Stimulated activated CD4-positive, alpha-beta T cell treated with anti-CD3 and anti-CD28 coated beads, Interleukin-2, amount 100 ng/mL, for 4 hours (primary cell): ENCODE results near the gene SHOX.
"Not testable (repeated sequence)": the region's sequence is repeated elsewhere in the genome, so short reads cannot be mapped to it uniquely, and the experiment has no call there.

Experiments used
- DNase-seq: peaks from one replicate; pipeline ENCODE4 v3.0.0-alpha.2; 2020; ENCODE audit warnings: low read depth

SHOX gene

GRCh38 chrX:630612-631496 lies at the start of gene SHOX:
TSS of gene SHOX (plus strand) at chrX:630791. CDS start at chrX:630898, 107 bp downstream.
- DNase-seq, result no peak

- no peak for DNase-seq
Measured at GRCh38 chrX:581066-581465, 49.5 kb upstream of the SHOX start.

- no peak for DNase-seq
Measured at GRCh38 chrX:581720-582298, 48.8 kb upstream of the SHOX start.

- no peak for DNase-seq
Measured at GRCh38 chrX:584572-584971, 46.0 kb upstream of the SHOX start.

- no peak for DNase-seq
Measured at GRCh38 chrX:585115-585808, 45.3 kb upstream of the SHOX start.

- DNase-seq, result no peak
Measured at GRCh38 chrX:586351-586750, 44.2 kb upstream of the SHOX start.

- not testable (repeated sequence) for DNase-seq
Measured at GRCh38 chrX:589261-589660, 41.3 kb upstream of the SHOX start.

GRCh38 chrX:590693-591404 lies 39.7 kb upstream of the SHOX start:
- DNase-seq, result no peak

GRCh38 chrX:599837-600715 lies 30.5 kb upstream of the SHOX start:
- DNase-seq, result no peak

GRCh38 chrX:603029-603428 lies 27.6 kb upstream of the SHOX start:
- not testable (repeated sequence) for DNase-seq

GRCh38 chrX:604616-605015 lies 26.0 kb upstream of the SHOX start:
- not testable (repeated sequence) for DNase-seq

GRCh38 chrX:608088-608487 lies 22.5 kb upstream of the SHOX start:
- DNase-seq, result not testable (repeated sequence)

GRCh38 chrX:614136-614535 lies 16.5 kb upstream of the SHOX start:
- DNase-seq, result no peak

- no peak for DNase-seq
Measured at GRCh38 chrX:617401-617800, 13.2 kb upstream of the SHOX start.

- DNase-seq, result no peak
Measured at GRCh38 chrX:617891-618290, 12.7 kb upstream of the SHOX start.

- not testable (repeated sequence) for DNase-seq
Measured at GRCh38 chrX:618304-618703, 12.3 kb upstream of the SHOX start.

GRCh38 chrX:618761-619450 lies 11.7 kb upstream of the SHOX start:
- DNase-seq, result no peak

GRCh38 chrX:619451-619811 lies 11.2 kb upstream of the SHOX start:
- no peak for DNase-seq

- DNase-seq, result no peak
Measured at GRCh38 chrX:619812-620531, 10.6 kb upstream of the SHOX start.
